PC-3 (cell line): ENCODE measurements around the gene FOXC2. TPM values are rescaled to one million over a fixed set of nuclear protein-coding genes. Genes with fewer than 3 reads are reported as not detected.

Source experiments
- ATAC-seq: fragments of 200-7000 bp; cut with Tn5 transposase; 2 replicates; pipeline ENCODE4 v1.9.1; 2020; ENCODE audit warnings: mild to moderate bottlenecking, moderate library complexity
- BruUV-seq: library from RNA; stranded (reverse); fragments of 400-500 nt; replicated peaks from 2 replicates; lab custom pipeline; 2021; lab: Mats Ljungman, UMichigan
- CTCF ChIA-PET: fragments of 300-600 bp; sonication (Branson Sonifier 250); formaldehyde crosslinking; loops from one replicate; lab custom pipeline; 2022; ENCODE audit warnings: antibody characterized with exemption; lab: Charles Lee
- POLR2A ChIA-PET: fragments of 300-600 bp; sonication (Branson Sonifier 250); formaldehyde crosslinking; loops from one replicate; lab custom pipeline; 2022; ENCODE audit warnings: antibody characterized with exemption; ENCODE audit not compliant: unreplicated experiment; lab: Charles Lee
- DNase-seq: peaks from one replicate; pipeline ENCODE4 v3.0.0-alpha.2; 2015
- H2AFZ ChIP-seq: fragments of 300-600 bp; sonication (generic); 2 replicates; pipeline ENCODE4 v1.6.0; 2016; ENCODE audit warnings: antibody characterized with exemption, low read length
- H3F3A ChIP-seq: fragments of 300-600 bp; sonication (generic); one replicate; pipeline ENCODE4 v1.6.0; 2017; ENCODE audit warnings: antibody characterized with exemption, low read length, control low read depth, mild to moderate bottlenecking; ENCODE audit not compliant: unreplicated experiment
- H3K27ac ChIP-seq: fragments of 300-600 bp; sonication (generic); 2 replicates; pipeline ENCODE4 v1.5.1; 2016; ENCODE audit warnings: mild to moderate bottlenecking, low read length
- H3K27me3 ChIP-seq: fragments of 300-600 bp; sonication (generic); 2 replicates; pipeline ENCODE4 v1.6.1; 2016; ENCODE audit warnings: low read length, mixed read lengths
- H3K36me3 ChIP-seq: fragments of 300-600 bp; sonication (generic); 2 replicates; pipeline ENCODE4 v1.6.1; 2016; ENCODE audit warnings: low read depth, mixed run types, low read length, mixed read lengths
- H3K4me1 ChIP-seq: fragments of 300-600 bp; sonication (generic); 2 replicates; pipeline ENCODE4 v1.5.1; 2016; ENCODE audit warnings: low read length; ENCODE audit not compliant: insufficient read depth
- H3K4me2 ChIP-seq: fragments of 300-600 bp; sonication (generic); 2 replicates; pipeline ENCODE4 v1.6.0; 2016; ENCODE audit warnings: low read length
- H3K4me3 ChIP-seq: fragments of 300-600 bp; sonication (generic); 2 replicates; pipeline ENCODE4 v1.5.1; 2016; ENCODE audit warnings: mild to moderate bottlenecking, low read length, mixed read lengths
- H3K79me2 ChIP-seq: fragments of 300-600 bp; sonication (generic); 2 replicates; pipeline ENCODE4 v1.6.1; 2017; ENCODE audit warnings: low read length, mixed read lengths
- H3K9ac ChIP-seq: fragments of 300-600 bp; sonication (generic); 2 replicates; pipeline ENCODE4 v1.6.0; 2016; ENCODE audit warnings: mild to moderate bottlenecking, low read length
- H3K9me2 ChIP-seq: fragments of 300-600 bp; sonication (generic); replicated peaks from 2 replicates; pipeline ENCODE4 v1.6.1; 2016; ENCODE audit warnings: mixed run types, low read length, mixed read lengths
- H3K9me3 ChIP-seq: fragments of 300-600 bp; sonication (generic); 2 replicates; pipeline ENCODE4 v1.6.1; 2016; ENCODE audit warnings: low read length, mixed read lengths
- H4K20me1 ChIP-seq: fragments of 300-600 bp; sonication (generic); 2 replicates; pipeline ENCODE4 v1.6.1; 2016; ENCODE audit warnings: low read length, mixed read lengths
- EZH2 ChIP-seq: fragments of 300-600 bp; sonication (generic); IDR thresholded peaks from one replicate; pipeline ENCODE4 v1.6.1; 2017; ENCODE audit warnings: antibody characterized with exemption, mild to moderate bottlenecking, low read length; ENCODE audit not compliant: unreplicated experiment
- EZH2phosphoT487 ChIP-seq: fragments of 300-600 bp; sonication (generic); IDR thresholded peaks from 2 replicates; pipeline ENCODE4 v1.6.1; 2018; ENCODE audit warnings: mild to moderate bottlenecking, antibody characterized with exemption, low read length, borderline replicate concordance
- intact Hi-C: fragments of 100-400 bp; cut with micrococcal nuclease; formaldehyde crosslinking; loops from 2 replicates; pipeline ENCODE4 v1.9.0; 2023
- total RNA-seq: library from RNA; depleted of rRNA; stranded (reverse); fragments of >200 nt; gene quantifications from 2 replicates; pipeline ENCODE4 v1.2.3, GENCODE V29; 2014
- TF ChIP-seq, protein P1 (sequence below): fragments of 300-600 bp; sonication (generic); conservative IDR thresholded peaks from 2 replicates; pipeline ENCODE4 v1.5.1; 2017; ENCODE audit warnings: antibody characterized with exemption, low read depth, mild to moderate bottlenecking, low read length

The FOXC2 gene
- total RNA-seq, 1 experiment from 2014 or later, result not detected

DNA sequence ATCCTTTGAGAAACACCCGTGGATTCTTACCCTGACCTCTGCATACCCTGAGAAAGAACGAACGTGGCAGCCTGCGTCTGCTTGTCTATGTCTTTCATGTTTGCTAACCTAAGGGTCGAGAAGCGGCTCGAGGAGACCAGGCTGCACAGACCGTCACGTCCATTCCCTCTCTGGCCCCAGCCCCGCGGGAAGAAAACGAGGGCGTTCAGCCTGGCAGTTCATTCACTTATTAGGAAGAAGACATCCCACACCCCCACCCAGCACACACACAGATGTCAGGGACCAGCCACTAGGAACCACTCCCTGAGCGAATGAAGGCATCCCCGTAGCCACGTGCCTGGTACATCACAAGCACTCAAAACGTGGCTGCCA lies 10.9 kb upstream of the FOXC2 start:
- H2AFZ ChIP-seq, result peak overlapping the region; percentile 82
- H3K27ac ChIP-seq, result no peak overlapping the region
- peak overlapping the region; percentile 94 for H3K9ac ChIP-seq
- peak overlapping the region; percentile 77 for H3K4me3 ChIP-seq
- H3K4me1 ChIP-seq, result peaks cover 3% of the 10 kb centered on the region; the same call in 1 of the 2 replicates
- POLR2A ChIA-PET, result no interaction called here
- H3K36me3 ChIP-seq, result no peaks in the 10 kb centered on the region; the same call in 1 of the 2 replicates
- H3K9me2 ChIP-seq, result no peaks in the 10 kb centered on the region
- no peaks in the 10 kb centered on the region for H3F3A ChIP-seq
- intact Hi-C loops, result no loop called here
- H3K9me3 ChIP-seq, result no peaks in the 10 kb centered on the region
- peak overlapping the region; percentile 75 for H3K4me2 ChIP-seq
- no peaks in the 10 kb centered on the region for H3K27me3 ChIP-seq
- H3K79me2 ChIP-seq, result peaks cover 11% of the 10 kb centered on the region
- no peaks in the 10 kb centered on the region for H4K20me1 ChIP-seq
- CTCF ChIA-PET, result no interaction called here
- DNase-seq (no peak), ATAC-seq (no peak)
- TF ChIP-seq, protein P1, sequence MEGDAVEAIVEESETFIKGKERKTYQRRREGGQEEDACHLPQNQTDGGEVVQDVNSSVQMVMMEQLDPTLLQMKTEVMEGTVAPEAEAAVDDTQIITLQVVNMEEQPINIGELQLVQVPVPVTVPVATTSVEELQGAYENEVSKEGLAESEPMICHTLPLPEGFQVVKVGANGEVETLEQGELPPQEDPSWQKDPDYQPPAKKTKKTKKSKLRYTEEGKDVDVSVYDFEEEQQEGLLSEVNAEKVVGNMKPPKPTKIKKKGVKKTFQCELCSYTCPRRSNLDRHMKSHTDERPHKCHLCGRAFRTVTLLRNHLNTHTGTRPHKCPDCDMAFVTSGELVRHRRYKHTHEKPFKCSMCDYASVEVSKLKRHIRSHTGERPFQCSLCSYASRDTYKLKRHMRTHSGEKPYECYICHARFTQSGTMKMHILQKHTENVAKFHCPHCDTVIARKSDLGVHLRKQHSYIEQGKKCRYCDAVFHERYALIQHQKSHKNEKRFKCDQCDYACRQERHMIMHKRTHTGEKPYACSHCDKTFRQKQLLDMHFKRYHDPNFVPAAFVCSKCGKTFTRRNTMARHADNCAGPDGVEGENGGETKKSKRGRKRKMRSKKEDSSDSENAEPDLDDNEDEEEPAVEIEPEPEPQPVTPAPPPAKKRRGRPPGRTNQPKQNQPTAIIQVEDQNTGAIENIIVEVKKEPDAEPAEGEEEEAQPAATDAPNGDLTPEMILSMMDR, result no peak
- no peak for TF ChIP-seq EZH2
- TF ChIP-seq EZH2phosphoT487, result no peak
- no TSS peak for BruUV-seq

DNA sequence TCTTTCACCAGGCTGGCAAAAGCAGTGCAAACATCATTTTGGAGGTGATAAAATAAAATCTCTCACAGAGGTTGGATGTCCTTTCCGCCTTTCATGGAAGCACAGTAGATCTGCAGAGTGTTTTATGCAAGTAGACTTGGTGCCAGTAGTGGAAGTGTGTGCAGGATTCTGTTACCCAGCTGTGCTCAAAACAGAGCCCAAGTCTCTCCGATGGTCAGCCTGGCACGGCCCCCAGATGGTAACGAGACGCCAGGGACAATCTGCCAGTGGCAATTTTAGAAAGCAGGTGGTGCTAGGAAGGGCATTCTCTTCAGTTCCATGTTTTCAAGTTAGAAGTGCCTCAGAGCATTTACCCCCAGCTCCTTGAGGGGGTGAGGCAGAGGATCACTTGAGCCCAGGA lies 10.1 kb upstream of the FOXC2 start:
- peaks cover 11% of the 10 kb centered on the region for H3K79me2 ChIP-seq
- H3K9me3 ChIP-seq, result no peaks in the 10 kb centered on the region
- H3F3A ChIP-seq, result no peaks in the 10 kb centered on the region
- H3K4me3 ChIP-seq, result no peak overlapping the region
- ChIA-PET CTCF (no interaction called here), POLR2A (no interaction called here)
- intact Hi-C loops, result no loop called here
- TF ChIP-seq EZH2 (no peak), EZH2phosphoT487 (no peak)
- TF ChIP-seq, protein P1, result no peak
- H3K36me3 ChIP-seq, result no peaks in the 10 kb centered on the region; the same call in 1 of the 2 replicates
- no peaks in the 10 kb centered on the region for H4K20me1 ChIP-seq
- H2AFZ ChIP-seq, result no peak overlapping the region
- no peak overlapping the region for H3K4me2 ChIP-seq
- H3K27ac ChIP-seq, result no peak overlapping the region
- no peaks in the 10 kb centered on the region for H3K9me2 ChIP-seq
- peaks cover 3% of the 10 kb centered on the region; the same call in 1 of the 2 replicates for H3K4me1 ChIP-seq
- no peaks in the 10 kb centered on the region for H3K27me3 ChIP-seq
- H3K9ac ChIP-seq, result no peak overlapping the region
- no peak for DNase-seq
- no TSS peak for BruUV-seq
- ATAC-seq, result no peak

DNA sequence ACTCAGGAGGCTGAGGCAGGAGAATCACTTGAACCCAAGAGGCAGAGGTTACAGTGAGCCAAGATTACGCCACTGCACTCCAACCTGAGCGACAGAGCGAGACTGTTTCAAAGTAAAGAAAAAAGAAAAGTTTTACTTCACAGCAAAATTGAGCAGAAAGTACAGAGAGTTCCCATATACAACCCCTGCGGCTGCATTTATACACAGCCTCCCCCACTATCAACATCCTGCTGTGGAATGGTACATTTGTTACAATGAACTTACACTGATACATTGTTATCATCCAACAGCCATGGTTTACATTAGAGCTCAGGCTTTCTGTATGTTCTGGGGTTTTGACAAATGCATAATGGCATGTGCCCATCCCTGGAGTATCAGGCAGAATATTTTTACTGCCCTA lies 9.0 kb upstream of the FOXC2 start:
- ATAC-seq (no peak; the same call in 1 of the 2 replicates), DNase-seq (no peak)
- Histone ChIP-seq H3K9me2 (no peaks in the 10 kb centered on the region), H3K4me1 (peaks cover 3% of the 10 kb centered on the region; the same call in 1 of the 2 replicates), H3K36me3 (no peaks in the 10 kb centered on the region), H3F3A (no peaks in the 10 kb centered on the region), H3K9me3 (no peaks in the 10 kb centered on the region), H4K20me1 (no peaks in the 10 kb centered on the region), H2AFZ (no peak overlapping the region), H3K27ac (no peak overlapping the region), H3K79me2 (peaks cover 11% of the 10 kb centered on the region), H3K27me3 (no peaks in the 10 kb centered on the region), H3K4me2 (no peak overlapping the region), H3K4me3 (no peak overlapping the region), H3K9ac (no peak overlapping the region)
- ChIA-PET POLR2A (no interaction called here), CTCF (no interaction called here)
- TF ChIP-seq, protein P1, result no peak
- TF ChIP-seq EZH2, result no peak
- no peak for TF ChIP-seq EZH2phosphoT487
- intact Hi-C loops, result no loop called here
- BruUV-seq, result no TSS peak
